ENCODE measurements around the gene DNASE2B.

DNA sequence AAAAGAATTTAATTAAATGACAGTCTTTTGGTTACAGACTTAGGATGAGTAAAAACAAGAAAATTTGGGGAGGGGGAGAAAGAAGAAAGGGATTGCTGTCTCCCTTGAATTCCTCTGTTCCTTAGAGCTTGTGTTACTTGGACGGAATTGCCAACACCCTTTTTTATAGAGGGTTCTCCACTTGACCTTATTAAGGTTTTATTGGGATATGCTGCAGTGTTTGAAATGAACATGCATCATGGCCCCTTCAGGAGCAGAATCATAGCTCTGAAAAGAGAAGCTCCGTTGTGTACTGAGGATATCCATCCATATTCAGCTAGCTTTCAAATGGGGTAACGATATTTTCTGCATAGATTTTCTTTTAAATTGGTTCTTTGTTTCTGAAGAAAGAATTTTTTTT lies 48.2 kb upstream of the DNASE2B start:
- TF ChIP-seq CTCF (IDR thresholded peaks at IDR 0.05) (no peak), POLR2A (IDR thresholded peaks at IDR 0.05) (no peak)

All from adrenal gland (tissue), 5 donors.